Measurements from ENCODE around the gene AGBL5. TPM values are rescaled to one million over a fixed set of nuclear protein-coding genes. Genes with fewer than 3 reads are reported as not detected.

AGBL5 gene
- total and polyA plus RNA-seq, 9 of the 15 experiments (the other 6 are each of a cell fraction or from before 2014, with no cell fraction given), result 3.3 to 52.7 (median 26.2) TPM

DNA sequence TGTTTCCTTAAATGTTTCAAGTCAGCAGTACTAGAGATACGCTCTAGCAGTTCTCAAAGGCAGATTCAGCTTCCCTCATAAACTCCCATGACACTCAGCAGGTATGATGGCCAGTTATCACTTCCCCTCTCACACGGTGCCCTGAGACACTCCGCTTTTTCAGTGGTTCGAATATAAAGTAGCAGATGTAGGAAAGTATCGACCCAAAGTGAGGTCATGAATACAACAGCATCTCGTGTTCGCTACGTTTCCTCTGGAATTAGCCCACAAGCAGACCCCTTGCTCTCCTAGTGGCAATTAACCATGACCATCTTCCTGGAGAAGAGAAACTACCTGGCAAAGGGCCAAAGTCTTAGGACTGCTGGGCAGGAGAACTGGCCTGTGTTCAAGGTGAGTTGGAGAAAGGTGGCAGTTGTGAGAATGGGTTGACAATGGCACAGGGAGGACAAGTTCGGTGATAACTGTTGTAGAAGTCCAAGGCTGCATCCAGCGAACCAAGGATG is 9.3 kb upstream of the AGBL5 start (continued):
- TF ChIP-seq ZNF609 (CRISPR knock-in tag; IDR thresholded peaks at IDR 0.05; ENCODE audit: borderline replicate concordance) (no peak), ZNF507 (tag; conservative IDR thresholded peaks at IDR 0.05) (no peak), PURB (CRISPR knock-in tag; IDR thresholded peaks at IDR 0.05; ENCODE audit: low read depth) (no peak), ZNF121 (CRISPR knock-in tag; conservative IDR thresholded peaks at IDR 0.05) (no peak), ZNF316 (IDR thresholded peaks at IDR 0.05) (no peak), ZNF780A (CRISPR knock-in tag; IDR thresholded peaks at IDR 0.05) (no peak), DLX4 (CRISPR knock-in tag; IDR thresholded peaks at IDR 0.05) (no peak), ZNF408 (CRISPR knock-in tag; IDR thresholded peaks at IDR 0.05; ENCODE audit: low read depth) (no peak), ZNF165 (CRISPR knock-in tag; IDR thresholded peaks at IDR 0.05; ENCODE audit: borderline replicate concordance) (no peak), NR2F6 (CRISPR knock-in tag; IDR thresholded peaks at IDR 0.05) (no peak), THRB (CRISPR knock-in tag; conservative IDR thresholded peaks at IDR 0.05) (0 out of 2 replicates have a peak, but pooled peaks have one; percentile 26)
